HepG2 (cell line): ENCODE data around the gene PTGIR. TPM values are rescaled to one million over a fixed set of nuclear protein-coding genes. Genes with fewer than 3 reads are reported as not detected.

Experiments used
- ATAC-seq: fragments of 200-7000 bp; cut with Tn5 transposase; 3 replicates; pipeline ENCODE4 v1.9.1; 2020; ENCODE audit warnings: mild to moderate bottlenecking, moderate library complexity
- BruUV-seq: library from RNA; stranded (reverse); fragments of 400-500 nt; replicated peaks from 2 replicates; lab custom pipeline; 2021; lab: Mats Ljungman, UMichigan
- CTCF ChIA-PET: fragments of 300-600 bp; formaldehyde crosslinking; extraction: SDS; loops from one replicate; lab custom pipeline; 2021; ENCODE audit warnings: low total read pairs, inconsistent platforms, low intra/inter-chr PET ratio; lab: Yijun Ruan, JAX
- POLR2A ChIA-PET: fragments of 350-600 bp; sonication (Branson Sonifier 250); formaldehyde crosslinking; loops from one replicate; lab custom pipeline; 2020; ENCODE audit warnings: antibody characterized with exemption, inconsistent platforms; lab: Yijun Ruan, JAX
- DNase-seq: peaks from one replicate; pipeline ENCODE4 v3.0.0-alpha.2; 2015; ENCODE audit warnings: low spot score
- FAIRE-seq: peaks from 3 replicates; lab custom pipeline; 2011; peaks lifted over from hg19 to GRCh38; lab: Jason Lieb, UNC
- H2AFZ ChIP-seq: one replicate; pipeline ENCODE4 v1.6.1; 2011; ENCODE audit warnings: low read length, inconsistent platforms
- H3K27ac ChIP-seq: fragments of 300-600 bp; 3 replicates; pipeline ENCODE4 v1.8.0; 2011; ENCODE audit warnings: mixed run types, mild to moderate bottlenecking, mixed read lengths, low read length, inconsistent platforms; ENCODE audit not compliant: insufficient read depth; ENCODE audit errors: extremely low read length
- H3K27me3 ChIP-seq, 2 experiments: fragments of 200-600 bp in 1 of 2; 2 replicates in 1 of 2; 3 replicates in 1 of 2; pipeline versions ENCODE4 v1.6.0 to v1.8.0; 2011; ENCODE audit warnings: low read length in 2 of 2, mild to moderate bottlenecking in 2 of 2, moderate library complexity in 2 of 2, inconsistent platforms in 1 of 2; ENCODE audit not compliant: insufficient read depth in 2 of 2, control insufficient read depth in 1 of 2
- H3K36me3 ChIP-seq, 2 experiments: fragments of 200-600 bp in 1 of 2; replicated peaks in 1 of 2; 2 replicates in 1 of 2; 3 replicates in 1 of 2; pipeline versions ENCODE4 v1.5.1 to v1.8.0; 2011; ENCODE audit warnings: low read length in 2 of 2, inconsistent platforms in 1 of 2; ENCODE audit not compliant: insufficient read depth in 2 of 2, control insufficient read depth in 1 of 2
- H3K4me1 ChIP-seq: 2 replicates; pipeline ENCODE4 v1.5.1; 2012; ENCODE audit warnings: low read length, inconsistent platforms; ENCODE audit not compliant: insufficient read depth
- H3K4me2 ChIP-seq: 2 replicates; pipeline ENCODE4 v1.6.0; 2011; ENCODE audit warnings: low read depth, low read length, inconsistent platforms
- H3K4me3 ChIP-seq, 3 experiments: fragments of 200-600 bp in 1 of 3; sonication (generic), shearing (Covaris generic) in 1 of 3; replicated peaks in 1 of 3; 2 replicates each; pipeline ENCODE4 v1.5.1; 2011 to 2016; ENCODE audit warnings: low read length in 3 of 3, inconsistent platforms in 2 of 3, low read depth in 2 of 3, mild to moderate bottlenecking in 2 of 3, control low read depth in 1 of 3, mixed read lengths in 1 of 3; ENCODE audit not compliant: insufficient read depth in 1 of 3
- H3K79me2 ChIP-seq: one replicate; pipeline ENCODE4 v1.6.1; 2011; ENCODE audit warnings: low read length, inconsistent platforms; ENCODE audit not compliant: insufficient read depth
- H3K9ac ChIP-seq: 2 replicates; pipeline ENCODE4 v1.6.0; 2011; ENCODE audit warnings: mild to moderate bottlenecking, low read depth, low read length, inconsistent platforms; ENCODE audit not compliant: insufficient read depth
- H3K9me3 ChIP-seq: 2 replicates; pipeline ENCODE4 v1.5.1; 2012; ENCODE audit warnings: mild to moderate bottlenecking, low read length
- H4K20me1 ChIP-seq: 2 replicates; pipeline ENCODE4 v1.6.0; 2011; ENCODE audit warnings: inconsistent platforms, mild to moderate bottlenecking, low read length, moderate library complexity; ENCODE audit not compliant: insufficient read depth
- HNF4G ChIP-seq, 2 experiments: sonication (generic) in 1 of 2; formaldehyde crosslinking in 1 of 2; IDR thresholded peaks; 2 replicates each; pipeline versions ENCODE4 v1.4.0 to v1.6.1; 2011 to 2020; ENCODE audit warnings: borderline replicate concordance in 2 of 2, low read depth in 2 of 2, mild to moderate bottlenecking in 2 of 2, low read length in 1 of 2, missing genetic modification reagents in 1 of 2, moderate library complexity in 1 of 2
- MYPOP ChIP-seq: sonication (generic); formaldehyde crosslinking; IDR thresholded peaks from 2 replicates; pipeline ENCODE4 v1.8.1; 2023; ENCODE audit warnings: mild to moderate bottlenecking, moderate library complexity, missing genetic modification reagents
- PATZ1 ChIP-seq: sonication (generic); formaldehyde crosslinking; IDR thresholded peaks from 2 replicates; pipeline ENCODE4 v1.4.0; 2020; ENCODE audit warnings: missing genetic modification reagents
- REL ChIP-seq: sonication (generic); formaldehyde crosslinking; conservative IDR thresholded peaks from 2 replicates; pipeline ENCODE4 v1.8.0; 2022; ENCODE audit warnings: mild to moderate bottlenecking, missing genetic modification reagents, moderate library complexity
- SOX5 ChIP-seq: IDR thresholded peaks from 2 replicates; pipeline ENCODE4 v1.6.1; 2016; ENCODE audit warnings: borderline replicate concordance
- TFAP4 ChIP-seq: sonication (generic); IDR thresholded peaks from 2 replicates; pipeline ENCODE4 v1.6.1; 2016; ENCODE audit warnings: low read depth, borderline replicate concordance
- ZBTB14 ChIP-seq: sonication (generic); formaldehyde crosslinking; IDR thresholded peaks from 2 replicates; pipeline ENCODE4 v1.4.0; 2020; ENCODE audit warnings: missing genetic modification reagents
- ZFP36L1 ChIP-seq: sonication (generic); formaldehyde crosslinking; IDR thresholded peaks from 2 replicates; pipeline ENCODE4 v1.8.0; 2022; ENCODE audit warnings: mild to moderate bottlenecking, missing genetic modification reagents, moderate library complexity
- ZNF574 ChIP-seq: sonication (generic); formaldehyde crosslinking; IDR thresholded peaks from 2 replicates; pipeline ENCODE4 v1.4.0; 2020; ENCODE audit warnings: missing genetic modification reagents
- ZNF607 ChIP-seq: sonication (generic); formaldehyde crosslinking; IDR thresholded peaks from 2 replicates; pipeline ENCODE4 v1.5.1; 2020; ENCODE audit warnings: missing genetic modification reagents, mild to moderate bottlenecking, borderline replicate concordance
- WGBS: methylation state at CpG from one replicate; pipeline ENCODE4 v1.1.6; 2017; ENCODE audit warnings: low lambda C conversion rate; 5-methylcytosine and 5-hydroxymethylcytosine counted together
- in situ Hi-C: cut with HindIII; loops from 2 replicates; pipeline ENCODE4 v1.10.0; 2017; ENCODE audit warnings: low pct_unique_long_range_greater_than_20kb; ENCODE audit not compliant: extremely low pct_ligation_motif_present
- intact Hi-C: fragments of 100-400 bp; cut with micrococcal nuclease; formaldehyde crosslinking; loops from one replicate; pipeline ENCODE4 v1.10.0; 2022; ENCODE audit not compliant: unreplicated experiment
- polyA plus RNA-seq, 8 experiments: library from polyadenylated mRNA; depleted of rRNA in 3 of 8; stranded (reverse) in 7 of 8; unstranded in 1 of 8; fragments of >200 nt; fragmentation: Illumina TruSeq in 4 of 8; extraction: Trizol in 4 of 8; gene quantifications; 2 replicates each; pipeline versions ENCODE4 v1.2.1 to v1.2.3, GENCODE V29; 2011 to 2016; ENCODE audit warnings: low read depth in 4 of 8, missing spikeins in 1 of 8, mixed read lengths in 1 of 8; ENCODE audit not compliant: insufficient read depth in 1 of 8
- total RNA-seq, 5 experiments: library from RNA; depleted of rRNA; stranded (reverse); fragments of >200 nt; fragmentation: Illumina TruSeq; extraction: Trizol; gene quantifications; 2 replicates each; pipeline ENCODE4 v1.2.3, GENCODE V29; 2016; ENCODE audit warnings: low read depth in 1 of 5

PTGIR gene
- total and polyA plus RNA-seq, 2 of the 13 experiments (the other 11 are each of a cell fraction or from before 2014, with no cell fraction given), result not detected

- peak; percentile 91 for TF ChIP-seq PATZ1 (CRISPR knock-in tag)
- TF ChIP-seq, all 625 proteins: peak for 118
These were observed 21.7 kb downstream of the PTGIR start (continued) for GRCh38 chr19:46603195-46603637.

GRCh38 chr19:46602392-46603194 is 22.3 kb downstream of the PTGIR start:
- no TSS peak for BruUV-seq
- Histone ChIP-seq H3K9me3 (peaks cover 12% of the 10 kb centered on the region; the same call in 1 of the 2 replicates), H3K4me3 (peak overlapping the region; percentile 94 to 100 (median 98)), H3K36me3 (peaks cover 15 to 27% of the 10 kb centered on the region in 2 experiments; a peak in 4 of 5 replicates), H2AFZ (no peak overlapping the region), H3K27me3 (no peaks in the 10 kb centered on the region; a peak in 1 of 5 replicates), H3K4me2 (peak overlapping the region; percentile 92), H3K4me1 (peaks cover 37% of the 10 kb centered on the region), H4K20me1 (peaks cover 15% of the 10 kb centered on the region; the same call in 1 of the 2 replicates), H3K79me2 (peaks cover 40% of the 10 kb centered on the region), H3K9ac (peak overlapping the region; percentile 97), H3K27ac (peak overlapping the region; percentile 90)
- ChIA-PET CTCF (no interaction called here), POLR2A (interaction anchor here (0.9 to 2.2 kb wide), 7 partner anchors 9 to 833 kb away, joined by 3 to 12 read pairs (median 7); partner anchors contain the start of genes DACT3 and SIX5)
- WGBS, result 2% methylated on average over 7 of the region's 23 CpGs
- no peak for DNase-seq
- peak; percentile 36; the same call in 2 of the 3 replicates for ATAC-seq
- in situ Hi-C loops (no loop called here), intact Hi-C loops (loop anchor here (1.0 kb wide), 1 partner anchor 8 kb away; no protein-coding TSS in a partner anchor)
- no peak for FAIRE-seq
- TF ChIP-seq ZNF574 (CRISPR knock-in tag) (0 out of 2 replicates have a peak, but pooled peaks have one; percentile 5), ZFP36L1 (CRISPR knock-in tag) (0 out of 2 replicates have a peak, but pooled peaks have one; percentile 16), ZBTB14 (CRISPR knock-in tag) (0 out of 2 replicates have a peak, but pooled peaks have one; percentile 11), HNF4G (IDR thresholded peaks at IDR 0.05; ENCODE audit: borderline replicate concordance, low read depth, low read length) (no peak), HNF4G (CRISPR knock-in tag; IDR thresholded peaks at IDR 0.05; ENCODE audit: borderline replicate concordance, low read depth) (no peak), ZNF607 (CRISPR knock-in tag) (no peak), TFAP4 (0 out of 2 replicates have a peak, but pooled peaks have one; percentile 12), SOX5 (CRISPR knock-in tag) (no peak), REL (CRISPR knock-in tag) (peak; percentile 58; the same call in 1 of the 2 replicates), MYPOP (CRISPR knock-in tag) (0 out of 2 replicates have a peak, but pooled peaks have one; percentile 4)
